ENCODE data around the gene PRICKLE1. TPM values are rescaled to one million over a fixed set of nuclear protein-coding genes. Genes with fewer than 3 reads are reported as not detected.

Gene PRICKLE1
- total and polyA plus RNA-seq, 9 of the 15 experiments (the other 6 are each of a cell fraction or from before 2014, with no cell fraction given), result 0.22 to 0.85 (median 0.31) TPM

- no peak for TF ChIP-seq SIN3A (IDR thresholded peaks at IDR 0.05; ENCODE audit: borderline replicate concordance in 2 of 2, control insufficient read depth in 1 of 2, low read depth in 2 of 2, low read length in 2 of 2)
- TF ChIP-seq CHD2 (IDR thresholded peaks at IDR 0.05; ENCODE audit: low read depth, low read length), result no peak
- TF ChIP-seq ZNF146 (CRISPR knock-in tag; IDR thresholded peaks at IDR 0.05; ENCODE audit: unreplicated experiment), result no peak
- TF ChIP-seq GABPA (tag; conservative IDR thresholded peaks at IDR 0.05; ENCODE audit: low read depth), result 0 out of 2 replicates have a peak, but pooled peaks have one; percentile 19
- TF ChIP-seq CXXC5 (CRISPR knock-in tag; IDR thresholded peaks at IDR 0.05), result no peak
- TF ChIP-seq RCOR1 (IDR thresholded peaks at IDR 0.05; ENCODE audit: borderline replicate concordance in 1 of 2, low read depth in 2 of 2, low read length in 2 of 2), result no peak
- no peak for TF ChIP-seq VEZF1 (CRISPR knock-in tag; IDR thresholded peaks at IDR 0.05)
- peak; percentile 38; the same call in 1 of the 2 replicates for TF ChIP-seq SMARCA4 (IDR thresholded peaks at IDR 0.05)
- peak; percentile 58 for TF ChIP-seq CBFA2T3 (IDR thresholded peaks at IDR 0.05)
- TF ChIP-seq ZSCAN32 (CRISPR knock-in tag; IDR thresholded peaks at IDR 0.05), result no peak
- TF ChIP-seq ZNF561 (CRISPR knock-in tag; conservative IDR thresholded peaks at IDR 0.05), result no peak
- TF ChIP-seq NR2C2 (CRISPR knock-in tag; IDR thresholded peaks at IDR 0.05), result no peak
- peak; percentile 78 for TF ChIP-seq NR2C2 (tag; IDR thresholded peaks at IDR 0.05)
- no peak for TF ChIP-seq SP1 (CRISPR knock-in tag; IDR thresholded peaks at IDR 0.05)
- peak; percentile 35; the same call in 1 of the 2 replicates for TF ChIP-seq NFE2L1 (tag; IDR thresholded peaks at IDR 0.05; ENCODE audit: borderline replicate concordance, low read depth)
- no peak for TF ChIP-seq ZNF407 (IDR thresholded peaks at IDR 0.05; ENCODE audit: low read depth)
- TF ChIP-seq C11orf30 (IDR thresholded peaks at IDR 0.05; ENCODE audit: low read depth), result peak; percentile 33
- TF ChIP-seq ZNF511 (CRISPR knock-in tag; IDR thresholded peaks at IDR 0.05), result no peak
Observed at GRCh38 chr12:42421844-42422779, 167.4 kb downstream of the PRICKLE1 start (continued).
